LNCAP (cell line): ENCODE results near the gene FHOD3.

ENCODE experiments used
- TF ChIP-seq, protein P1 (sequence below): fragments of 450-650 bp; IDR thresholded peaks from 2 replicates; pipeline ENCODE4 v1.5.1; 2017; ENCODE audit warnings: mild to moderate bottlenecking

Gene FHOD3

DNA sequence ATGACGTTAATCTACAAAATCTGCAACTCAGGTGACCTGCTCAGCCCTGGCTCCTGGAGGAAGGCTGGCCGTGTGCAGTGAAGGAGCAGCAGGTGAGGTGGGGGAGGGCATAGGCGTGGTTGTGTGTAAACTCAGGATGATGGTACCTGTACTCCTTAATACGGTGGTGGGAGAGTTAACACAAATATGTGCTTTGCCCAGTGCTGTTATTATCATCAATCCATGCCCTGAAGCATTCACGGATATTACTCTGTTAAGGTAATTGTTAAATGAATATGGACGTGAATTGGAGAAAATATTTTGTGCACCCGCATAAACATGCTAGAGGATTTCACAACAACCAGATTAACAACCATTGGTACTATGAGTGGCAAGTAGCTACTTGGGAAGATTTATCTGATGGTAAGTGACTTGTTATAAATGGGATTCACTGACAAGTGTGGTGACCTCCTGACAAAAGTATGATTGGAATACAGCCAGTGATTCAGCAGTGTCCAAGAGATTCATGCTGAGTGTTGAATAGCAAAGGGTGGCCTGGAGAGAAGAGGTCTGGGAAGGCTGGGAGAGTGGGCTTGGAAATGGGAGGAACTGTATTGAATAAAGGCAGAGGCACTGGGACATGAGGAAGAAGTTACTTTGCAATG is 337.2 kb downstream of the FHOD3 start:
- TF ChIP-seq, protein P1, sequence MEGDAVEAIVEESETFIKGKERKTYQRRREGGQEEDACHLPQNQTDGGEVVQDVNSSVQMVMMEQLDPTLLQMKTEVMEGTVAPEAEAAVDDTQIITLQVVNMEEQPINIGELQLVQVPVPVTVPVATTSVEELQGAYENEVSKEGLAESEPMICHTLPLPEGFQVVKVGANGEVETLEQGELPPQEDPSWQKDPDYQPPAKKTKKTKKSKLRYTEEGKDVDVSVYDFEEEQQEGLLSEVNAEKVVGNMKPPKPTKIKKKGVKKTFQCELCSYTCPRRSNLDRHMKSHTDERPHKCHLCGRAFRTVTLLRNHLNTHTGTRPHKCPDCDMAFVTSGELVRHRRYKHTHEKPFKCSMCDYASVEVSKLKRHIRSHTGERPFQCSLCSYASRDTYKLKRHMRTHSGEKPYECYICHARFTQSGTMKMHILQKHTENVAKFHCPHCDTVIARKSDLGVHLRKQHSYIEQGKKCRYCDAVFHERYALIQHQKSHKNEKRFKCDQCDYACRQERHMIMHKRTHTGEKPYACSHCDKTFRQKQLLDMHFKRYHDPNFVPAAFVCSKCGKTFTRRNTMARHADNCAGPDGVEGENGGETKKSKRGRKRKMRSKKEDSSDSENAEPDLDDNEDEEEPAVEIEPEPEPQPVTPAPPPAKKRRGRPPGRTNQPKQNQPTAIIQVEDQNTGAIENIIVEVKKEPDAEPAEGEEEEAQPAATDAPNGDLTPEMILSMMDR = no peak

DNA sequence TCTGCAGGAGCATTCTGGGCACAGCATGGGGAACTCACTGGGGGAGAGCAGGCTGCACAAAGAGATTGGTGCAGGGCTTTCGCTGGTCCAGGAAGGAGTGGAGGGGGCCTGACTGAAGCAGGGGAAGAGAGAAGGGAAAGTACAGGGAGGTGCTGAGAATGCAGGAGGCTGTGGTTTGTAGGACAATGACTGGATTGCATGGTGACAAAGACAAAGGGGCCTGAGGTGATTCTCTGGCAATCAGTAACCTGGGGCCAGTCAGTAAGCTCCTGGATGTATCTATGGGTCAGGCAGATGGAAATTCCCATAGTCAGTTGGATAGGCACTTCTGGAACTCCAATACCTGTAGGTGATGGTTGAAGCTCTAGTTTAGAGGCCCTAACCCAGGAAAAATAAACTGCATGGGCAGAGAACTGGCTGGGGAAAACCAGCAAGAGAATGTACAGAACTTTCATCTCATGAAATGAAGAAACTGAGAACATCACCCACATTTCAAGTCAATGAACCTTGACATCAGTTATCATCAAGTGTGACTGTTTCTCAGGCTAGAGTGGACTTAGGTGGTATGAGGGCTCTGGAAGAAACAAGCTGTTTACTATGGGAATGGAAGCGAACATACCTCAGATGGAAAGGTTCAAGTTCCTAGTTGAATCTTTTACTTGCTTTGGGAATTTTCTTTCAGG is 338.0 kb downstream of the FHOD3 start:
- TF ChIP-seq, protein P1 = no peak

DNA sequence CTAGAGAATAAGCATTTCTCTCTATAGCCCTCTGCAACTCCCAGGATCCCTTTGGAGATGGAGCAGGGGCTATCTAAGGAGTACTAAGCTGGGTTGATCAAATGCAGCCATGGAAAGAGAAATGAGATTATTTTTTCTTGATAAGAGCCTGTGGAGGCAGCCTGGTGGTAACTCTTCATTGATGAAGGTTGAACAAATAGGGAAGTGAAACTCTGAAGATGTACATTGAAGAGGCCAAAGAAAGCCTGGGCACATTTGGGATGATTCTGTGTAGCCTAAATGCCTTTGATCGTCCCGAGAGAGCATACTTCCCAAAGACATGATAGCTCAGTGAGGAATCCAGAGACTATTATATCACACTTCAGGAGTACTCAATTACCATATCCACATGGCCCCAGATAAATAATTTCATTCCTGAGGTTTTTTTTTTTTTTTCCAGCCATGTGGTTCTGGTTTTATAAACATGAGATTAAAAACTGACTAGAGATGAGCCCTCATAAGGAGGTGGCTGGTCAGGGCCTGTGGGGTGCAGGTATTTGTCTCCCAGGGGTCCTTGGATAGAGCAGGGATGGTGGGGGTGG is 338.8 kb downstream of the FHOD3 start:
- TF ChIP-seq, protein P1 = no peak

DNA sequence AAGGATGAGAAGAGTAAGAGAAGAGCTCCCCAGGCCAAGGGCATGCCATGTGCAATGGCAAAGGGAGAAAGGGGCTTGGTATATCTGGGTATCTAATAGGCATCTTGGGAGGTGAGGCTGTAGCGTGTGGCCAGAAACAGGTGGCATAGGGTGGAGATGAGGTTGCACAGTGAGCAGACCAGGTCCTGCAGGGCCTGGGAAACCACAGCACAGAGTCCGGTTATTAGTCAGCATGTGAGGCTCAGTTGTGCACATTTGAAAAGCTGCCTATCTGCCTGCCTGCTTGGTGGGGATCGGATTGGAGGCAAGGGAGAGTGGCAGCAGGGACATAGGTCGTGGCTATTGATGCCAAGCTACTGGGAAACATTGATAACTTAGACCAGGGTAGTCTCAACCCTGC is 340.7 kb downstream of the FHOD3 start:
- TF ChIP-seq, protein P1 = no peak

DNA sequence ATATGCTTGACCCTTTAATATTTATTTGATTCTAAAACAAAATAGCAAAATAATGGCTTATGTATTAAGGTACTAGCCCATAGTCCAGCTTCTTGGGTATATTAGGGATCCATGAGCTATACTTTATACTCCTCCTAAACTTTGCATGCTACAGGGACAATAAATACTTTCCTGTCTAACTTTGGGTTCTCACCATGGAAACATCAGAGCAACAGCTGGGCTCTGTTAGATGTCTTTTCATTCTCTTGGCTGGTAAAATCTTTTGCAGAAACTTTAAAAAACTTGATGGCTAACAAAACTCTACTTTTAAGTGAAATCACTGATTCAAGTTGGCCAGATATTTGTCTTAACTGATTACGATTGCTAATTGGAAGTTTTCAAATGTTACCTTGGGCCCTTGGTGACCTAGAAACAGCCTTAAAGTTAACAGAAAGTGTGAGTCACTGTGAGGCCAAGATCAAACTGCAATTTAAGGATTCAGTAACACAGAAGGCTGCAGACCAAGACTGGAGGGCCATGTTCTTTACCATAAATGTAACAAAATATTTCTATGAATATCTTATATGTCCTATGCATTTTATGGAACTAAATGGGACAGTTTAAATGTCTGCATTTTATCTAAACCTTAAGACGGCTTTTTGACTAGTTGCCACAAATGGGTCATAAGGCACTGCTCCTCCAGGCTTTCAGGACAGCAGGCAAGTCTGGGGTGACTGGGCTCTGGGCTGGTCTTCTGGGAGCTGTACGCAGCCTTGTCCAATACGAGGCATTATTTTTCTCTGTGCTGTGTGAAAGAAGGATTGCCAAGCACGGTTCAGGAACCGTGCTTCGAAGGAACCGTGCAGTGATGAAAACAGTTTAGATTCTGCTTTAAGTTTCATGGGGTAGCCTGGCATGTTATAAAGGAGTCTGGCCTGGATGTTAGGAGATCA is 342.8 kb downstream of the FHOD3 start:
- TF ChIP-seq, protein P1 = no peak

DNA sequence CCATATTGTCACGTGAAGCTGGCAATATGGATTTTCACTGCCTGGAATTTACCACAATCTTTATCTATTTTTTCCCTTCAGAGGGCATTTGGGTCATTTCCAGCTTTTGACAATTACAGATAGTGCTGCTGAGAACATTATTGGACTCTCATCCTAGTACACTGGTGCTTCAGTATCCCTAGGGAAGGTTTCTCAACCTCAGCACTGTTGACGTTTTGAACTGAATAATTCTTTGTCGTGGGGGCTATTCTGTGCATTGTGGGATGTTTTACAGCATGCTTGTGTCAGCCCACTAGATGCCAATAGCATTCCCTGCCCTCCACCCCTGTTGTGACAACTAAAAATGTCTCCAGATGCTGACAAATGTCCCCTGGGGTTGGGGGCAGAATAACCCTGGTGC is 345.5 kb downstream of the FHOD3 start:
- TF ChIP-seq, protein P1 = no peak

DNA sequence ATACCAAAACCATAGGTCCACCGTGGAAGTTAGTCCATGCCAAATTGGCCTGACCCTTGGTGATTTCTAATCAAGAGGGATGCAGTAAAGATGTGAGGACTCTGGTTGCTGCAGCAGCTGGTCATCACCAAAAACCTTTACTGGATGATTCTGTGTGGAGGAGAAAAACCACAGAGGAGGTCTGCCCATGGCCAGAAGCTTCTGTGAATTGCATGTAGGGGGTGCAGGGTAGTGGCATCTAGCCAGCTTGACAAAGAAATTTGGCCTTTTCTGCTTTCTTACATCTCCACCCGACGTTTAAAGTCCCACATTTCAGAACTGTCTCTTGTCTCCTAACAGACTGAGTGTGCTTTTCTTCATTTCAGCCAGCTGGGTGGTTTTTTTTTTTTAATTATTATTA is 351.3 kb downstream of the FHOD3 start:
- TF ChIP-seq, protein P1 = no peak
